ENCODE measurements around the gene UBE2Q1.

UBE2Q1 gene

DNA sequence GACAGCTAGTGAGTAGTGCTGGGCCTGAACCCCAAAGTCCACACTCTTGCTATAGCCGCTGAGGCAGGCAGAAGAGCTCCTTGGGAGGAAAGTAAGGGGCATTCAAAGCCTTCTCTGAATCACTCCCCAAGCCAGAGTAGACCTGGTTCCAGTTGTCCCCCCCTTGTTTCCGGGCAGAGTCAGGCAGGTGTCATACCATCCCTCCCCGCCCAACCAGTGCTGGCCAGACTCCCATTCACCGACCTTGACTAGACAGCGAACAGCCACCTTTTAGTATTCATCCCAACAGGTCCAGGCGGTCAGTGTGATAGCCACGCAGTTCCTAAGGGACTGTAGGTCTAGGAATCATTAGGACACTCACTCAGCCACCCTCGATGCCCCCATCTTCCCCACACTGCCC lies 20.9 kb upstream of the UBE2Q1 start:
- peaks cover 67% of the 10 kb centered on the region for H3K36me3 ChIP-seq (replicated peaks; ENCODE audit: low read depth, low read length)
- no peak overlapping the region for H3K4me2 ChIP-seq (ENCODE audit: low read length)
- H3K27ac ChIP-seq (ENCODE audit: low read length), result no peak overlapping the region
- no peak overlapping the region for H2AFZ ChIP-seq (ENCODE audit: low read depth, low read length)
- H3K4me1 ChIP-seq (ENCODE audit: low read length), result peaks cover 10% of the 10 kb centered on the region
- peaks cover 5% of the 10 kb centered on the region; the same call in 1 of the 2 replicates for H3K79me2 ChIP-seq (ENCODE audit: low read length)
- TF ChIP-seq, protein P1, sequence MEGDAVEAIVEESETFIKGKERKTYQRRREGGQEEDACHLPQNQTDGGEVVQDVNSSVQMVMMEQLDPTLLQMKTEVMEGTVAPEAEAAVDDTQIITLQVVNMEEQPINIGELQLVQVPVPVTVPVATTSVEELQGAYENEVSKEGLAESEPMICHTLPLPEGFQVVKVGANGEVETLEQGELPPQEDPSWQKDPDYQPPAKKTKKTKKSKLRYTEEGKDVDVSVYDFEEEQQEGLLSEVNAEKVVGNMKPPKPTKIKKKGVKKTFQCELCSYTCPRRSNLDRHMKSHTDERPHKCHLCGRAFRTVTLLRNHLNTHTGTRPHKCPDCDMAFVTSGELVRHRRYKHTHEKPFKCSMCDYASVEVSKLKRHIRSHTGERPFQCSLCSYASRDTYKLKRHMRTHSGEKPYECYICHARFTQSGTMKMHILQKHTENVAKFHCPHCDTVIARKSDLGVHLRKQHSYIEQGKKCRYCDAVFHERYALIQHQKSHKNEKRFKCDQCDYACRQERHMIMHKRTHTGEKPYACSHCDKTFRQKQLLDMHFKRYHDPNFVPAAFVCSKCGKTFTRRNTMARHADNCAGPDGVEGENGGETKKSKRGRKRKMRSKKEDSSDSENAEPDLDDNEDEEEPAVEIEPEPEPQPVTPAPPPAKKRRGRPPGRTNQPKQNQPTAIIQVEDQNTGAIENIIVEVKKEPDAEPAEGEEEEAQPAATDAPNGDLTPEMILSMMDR (IDR thresholded peaks at IDR 0.05; ENCODE audit: low read depth, low read length), result no peak
- no peak for TF ChIP-seq EZH2phosphoT487 (IDR thresholded peaks at IDR 0.05; ENCODE audit: low read depth)
- H4K20me1 ChIP-seq (ENCODE audit: insufficient read depth, low read length), result peaks cover 12% of the 10 kb centered on the region; the same call in 1 of the 2 replicates
- H3K27me3 ChIP-seq (ENCODE audit: low read depth, low read length), result no peaks in the 10 kb centered on the region
- no peak overlapping the region for H3K9ac ChIP-seq (ENCODE audit: low read length)
- no peak overlapping the region for H3K4me3 ChIP-seq (ENCODE audit: low read length)
- H3K9me3 ChIP-seq (ENCODE audit: insufficient read depth, low read length), result no peaks in the 10 kb centered on the region

DNA sequence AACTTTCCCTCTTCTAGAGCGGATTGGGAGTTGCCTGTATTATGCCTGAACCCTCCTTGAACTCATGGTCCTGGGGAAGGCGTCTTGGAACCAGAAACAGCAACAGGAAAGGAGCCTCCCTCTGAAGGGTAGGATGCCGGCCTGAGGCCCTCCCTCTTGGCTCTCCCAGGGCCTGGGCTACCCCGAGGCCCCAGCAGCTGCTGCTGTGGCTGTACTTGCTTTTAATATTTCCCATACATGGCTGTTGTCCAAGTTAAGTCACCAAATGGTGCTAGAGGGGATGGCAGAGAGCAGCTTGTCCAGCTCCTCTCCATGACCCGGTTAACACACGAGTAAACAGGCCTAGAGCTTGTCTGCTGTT lies 19.6 kb upstream of the UBE2Q1 start:
- no peaks in the 10 kb centered on the region for H3K4me1 ChIP-seq (ENCODE audit: low read length)
- H3K27me3 ChIP-seq (ENCODE audit: low read depth, low read length), result no peaks in the 10 kb centered on the region
- no peaks in the 10 kb centered on the region for H3K9me3 ChIP-seq (ENCODE audit: insufficient read depth, low read length)
- peaks cover 55% of the 10 kb centered on the region for H3K36me3 ChIP-seq (replicated peaks; ENCODE audit: low read depth, low read length)
- H3K27ac ChIP-seq (ENCODE audit: low read length), result no peak overlapping the region
- no peak for TF ChIP-seq EZH2phosphoT487 (IDR thresholded peaks at IDR 0.05; ENCODE audit: low read depth)
- TF ChIP-seq, protein P1 (IDR thresholded peaks at IDR 0.05; ENCODE audit: low read depth, low read length), result no peak
- 0 out of 2 replicates have a peak, but pooled peaks cover under 1% of the 10 kb centered on the region for H4K20me1 ChIP-seq (ENCODE audit: insufficient read depth, low read length)
- no peak overlapping the region for H3K9ac ChIP-seq (ENCODE audit: low read length)
- no peak overlapping the region for H3K4me2 ChIP-seq (ENCODE audit: low read length)
- H3K4me3 ChIP-seq (ENCODE audit: low read length), result no peak overlapping the region
- H2AFZ ChIP-seq (ENCODE audit: low read depth, low read length), result no peak overlapping the region
- H3K79me2 ChIP-seq (ENCODE audit: low read length), result peaks cover 2% of the 10 kb centered on the region; the same call in 1 of the 2 replicates

DNA sequence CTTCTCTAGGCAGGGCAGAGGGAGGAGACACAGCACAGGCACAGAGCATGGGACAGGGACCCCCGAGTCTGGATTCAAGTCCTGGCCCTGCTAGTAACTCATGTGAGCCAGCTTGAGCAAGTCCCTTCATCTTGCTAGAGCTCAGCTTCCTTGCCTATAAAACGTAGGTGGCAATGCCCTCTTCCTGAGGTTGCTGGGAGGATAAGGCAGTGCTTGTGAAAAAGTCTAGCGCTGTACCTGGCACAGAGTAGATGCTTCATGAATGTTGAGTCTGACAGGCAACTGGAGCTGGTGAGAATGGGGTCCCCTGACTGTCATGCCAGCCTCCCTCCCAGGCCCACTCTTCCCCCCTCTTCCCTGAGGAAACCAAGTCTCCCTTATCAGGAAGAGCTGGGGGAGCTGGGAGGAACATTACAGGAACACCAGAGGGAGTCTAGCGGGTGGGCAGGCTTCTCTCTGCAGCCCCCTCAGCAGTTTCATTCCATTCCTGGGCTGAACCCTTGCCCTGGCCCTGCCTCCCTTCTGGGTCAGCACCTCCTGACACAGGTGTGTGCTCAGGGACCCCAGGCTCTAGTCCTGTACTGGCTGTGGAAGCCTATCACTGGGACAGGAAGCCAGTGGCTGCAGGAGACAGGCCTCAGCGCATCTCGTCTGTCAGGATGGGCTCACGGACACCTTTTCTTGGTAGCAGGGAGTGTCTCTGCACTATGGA lies 19.0 kb upstream of the UBE2Q1 start:
- Histone ChIP-seq H3K27ac (ENCODE audit: low read length) (no peak overlapping the region), H3K9ac (ENCODE audit: low read length) (no peak overlapping the region), H2AFZ (ENCODE audit: low read depth, low read length) (no peak overlapping the region), H3K4me2 (ENCODE audit: low read length) (no peak overlapping the region), H3K36me3 (replicated peaks; ENCODE audit: low read depth, low read length) (peaks cover 50% of the 10 kb centered on the region), H3K9me3 (ENCODE audit: insufficient read depth, low read length) (no peaks in the 10 kb centered on the region), H3K27me3 (ENCODE audit: low read depth, low read length) (no peaks in the 10 kb centered on the region), H3K79me2 (ENCODE audit: low read length) (no peaks in the 10 kb centered on the region), H3K4me1 (ENCODE audit: low read length) (no peaks in the 10 kb centered on the region), H3K4me3 (ENCODE audit: low read length) (no peak overlapping the region), H4K20me1 (ENCODE audit: insufficient read depth, low read length) (no peaks in the 10 kb centered on the region)
- TF ChIP-seq EZH2phosphoT487 (IDR thresholded peaks at IDR 0.05; ENCODE audit: low read depth), result no peak
- TF ChIP-seq, protein P1 (IDR thresholded peaks at IDR 0.05; ENCODE audit: low read depth, low read length), result no peak

DNA sequence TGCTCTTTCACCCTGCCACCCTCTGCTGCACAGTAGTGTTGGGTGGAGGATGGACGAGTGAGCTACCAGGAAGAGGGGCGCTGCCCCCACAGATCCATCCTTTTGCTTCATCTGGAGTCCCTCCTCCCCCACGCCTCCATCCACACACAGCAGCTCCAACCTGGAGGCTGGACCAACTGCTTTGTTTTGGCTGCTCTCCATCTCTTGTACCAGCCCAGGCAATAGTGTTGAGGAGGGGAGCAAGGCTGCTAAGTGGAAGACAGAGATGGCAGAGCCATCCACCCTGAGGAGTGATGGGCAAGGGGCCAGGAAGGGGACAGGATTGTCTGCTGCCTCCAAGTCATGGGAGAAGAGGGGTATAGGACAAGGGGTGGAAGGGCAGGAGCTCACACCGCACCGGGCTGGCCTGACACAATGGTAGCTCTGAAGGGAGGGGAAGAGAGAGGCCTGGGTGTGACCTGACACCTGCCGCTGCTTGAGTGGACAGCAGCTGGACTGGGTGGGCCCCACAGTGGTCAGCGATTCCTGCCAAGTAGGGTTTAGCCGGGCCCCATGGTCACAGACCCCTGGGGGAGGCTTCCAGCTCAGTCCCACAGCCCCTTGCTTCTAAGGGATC lies 17.6 kb upstream of the UBE2Q1 start:
- Histone ChIP-seq H3K36me3 (replicated peaks; ENCODE audit: low read depth, low read length) (peaks cover 37% of the 10 kb centered on the region), H3K4me2 (ENCODE audit: low read length) (no peak overlapping the region), H3K4me1 (ENCODE audit: low read length) (no peaks in the 10 kb centered on the region), H3K9me3 (ENCODE audit: insufficient read depth, low read length) (no peaks in the 10 kb centered on the region), H3K4me3 (ENCODE audit: low read length) (no peak overlapping the region), H3K27me3 (ENCODE audit: low read depth, low read length) (no peaks in the 10 kb centered on the region), H2AFZ (ENCODE audit: low read depth, low read length) (no peak overlapping the region), H4K20me1 (ENCODE audit: insufficient read depth, low read length) (no peaks in the 10 kb centered on the region), H3K9ac (ENCODE audit: low read length) (no peak overlapping the region), H3K79me2 (ENCODE audit: low read length) (no peaks in the 10 kb centered on the region), H3K27ac (ENCODE audit: low read length) (no peak overlapping the region)
- TF ChIP-seq, protein P1 (IDR thresholded peaks at IDR 0.05; ENCODE audit: low read depth, low read length), result no peak
- TF ChIP-seq EZH2phosphoT487 (IDR thresholded peaks at IDR 0.05; ENCODE audit: low read depth), result no peak

Measured in OCI-LY3 (cell line).